HEK293 (cell line): ENCODE data around the gene TNS1.

ENCODE experiments used
- CTCF ChIP-seq: fragments of 450-650 bp; formaldehyde crosslinking; IDR thresholded peaks from 2 replicates; pipeline ENCODE4 v1.5.1; 2016; ENCODE audit warnings: missing biosample characterization, missing genetic modification characterization
- ZNF324 ChIP-seq: fragments of 450-650 bp; formaldehyde crosslinking; IDR thresholded peaks from 2 replicates; pipeline ENCODE4 v1.5.1; 2016; ENCODE audit warnings: missing biosample characterization, missing genetic modification characterization

GRCh38 chr2:217801115-217801531 is 201.7 kb downstream of the TNS1 start:
- TF ChIP-seq CTCF (tag by site-specific recombination) (no peak), ZNF324 (tag by site-specific recombination) (no peak)
